T-cell (primary cell): ENCODE measurements around the gene GALNT9. TPM values are rescaled to one million over a fixed set of nuclear protein-coding genes. Genes with fewer than 3 reads are reported as not detected.
"Not testable (repeated sequence)": the region's sequence is repeated elsewhere in the genome, so short reads cannot be mapped to it uniquely, and the experiment has no call there.

Source experiments
- ATAC-seq, 4 experiments: fragments of 200-7000 bp in 3 of 4; fragments of 150-1000 bp in 1 of 4; cut with Tn5 transposase; replicated peaks in 1 of 4; 1 replicate in 3 of 4; 2 replicates in 1 of 4; pipeline ENCODE4 v1.10.0; 2021; ENCODE audit warnings: moderate library complexity in 3 of 4, mild to moderate bottlenecking in 2 of 4, moderate number of reproducible peaks in 1 of 4
- CTCF ChIA-PET, 2 donors: fragments of 300-600 bp; sonication (Branson Sonifier 250); formaldehyde crosslinking; loops; one replicate each; lab custom pipeline; 2022; ENCODE audit warnings: antibody characterized with exemption in 2 of 2; lab: Charles Lee
- POLR2A ChIA-PET, 2 donors: fragments of 300-600 bp; sonication (Branson Sonifier 250); formaldehyde crosslinking; loops; one replicate each; lab custom pipeline; 2022; ENCODE audit warnings: antibody characterized with exemption in 2 of 2; lab: Charles Lee
- DNase-seq, 35 experiments: peaks; one replicate each; pipeline versions ENCODE4 v3.0.0 to v3.0.0-alpha.2; 2013 to 2023
- H3K27ac ChIP-seq: one replicate; pipeline ENCODE4 v1.5.1; 2013; ENCODE audit warnings: low read length
- H3K27me3 ChIP-seq, 2 experiments: replicated peaks in 1 of 2; 1 replicate in 1 of 2; 2 replicates in 1 of 2; pipeline versions ENCODE4 v1.6.1 to v1.7.0; 2013; ENCODE audit warnings: low read length in 1 of 2, mixed read lengths in 1 of 2; ENCODE audit not compliant: control insufficient read depth in 2 of 2, insufficient read depth in 2 of 2; ENCODE audit errors: extremely low read depth in 1 of 2
- H3K36me3 ChIP-seq, 2 donors: 1 replicate in 1 of 2; 2 replicates in 1 of 2; pipeline versions ENCODE4 v1.6.1 to v1.7.0; 2013; ENCODE audit warnings: low read length in 1 of 2; ENCODE audit not compliant: control insufficient read depth in 2 of 2, insufficient read depth in 1 of 2; ENCODE audit errors: extremely low read depth in 1 of 2
- H3K4me1 ChIP-seq, 2 experiments: 1 replicate in 1 of 2; 2 replicates in 1 of 2; pipeline versions ENCODE4 v1.6.1 to v1.7.0; 2013; ENCODE audit warnings: low read length in 2 of 2, mixed read lengths in 1 of 2; ENCODE audit not compliant: insufficient read depth in 2 of 2, control insufficient read depth in 1 of 2; ENCODE audit errors: extremely low read depth in 1 of 2
- H3K4me3 ChIP-seq, 2 donors: 1 replicate in 1 of 2; 2 replicates in 1 of 2; pipeline versions ENCODE4 v1.5.1 to v1.7.0; 2013; ENCODE audit warnings: mild to moderate bottlenecking in 2 of 2, low read length in 1 of 2, moderate library complexity in 1 of 2; ENCODE audit not compliant: control insufficient read depth in 1 of 2; ENCODE audit errors: extremely low read depth in 1 of 2
- H3K9me3 ChIP-seq: 2 replicates; pipeline ENCODE4 v1.7.0; 2013
- H3K27ac Mint-ChIP-seq, 2 donors: one replicate each; pipeline ENCODE4 v1.8.0; 2020 to 2021; ENCODE audit warnings: mild to moderate bottlenecking in 2 of 2, mixed read lengths in 2 of 2
- H3K27me3 Mint-ChIP-seq, 2 donors: one replicate each; pipeline ENCODE4 v1.8.0; 2021 to 2022; ENCODE audit warnings: mixed read lengths in 2 of 2
- H3K36me3 Mint-ChIP-seq: one replicate; pipeline ENCODE4 v1.8.0; 2021; ENCODE audit warnings: mixed read lengths
- H3K4me1 Mint-ChIP-seq, 3 donors: one replicate each; pipeline ENCODE4 v1.8.0; 2020 to 2022; ENCODE audit warnings: mixed read lengths in 3 of 3, mild to moderate bottlenecking in 1 of 3
- H3K4me3 Mint-ChIP-seq, 3 donors: one replicate each; pipeline ENCODE4 v1.8.0; 2020 to 2022; ENCODE audit warnings: mild to moderate bottlenecking in 3 of 3, mixed read lengths in 3 of 3, moderate library complexity in 3 of 3
- H3K9me3 Mint-ChIP-seq, 3 donors: one replicate each; pipeline ENCODE4 v1.8.0; 2020 to 2022; ENCODE audit warnings: mixed read lengths in 3 of 3
- WGBS: methylation state at CpG from one replicate; pipeline ENCODE4 v1.1.5; 2013; ENCODE audit warnings: missing lambda C conversion rate; ENCODE audit not compliant: insufficient coverage; 5-methylcytosine and 5-hydroxymethylcytosine counted together
- total RNA-seq, 35 experiments: library from RNA in 6 of 35; stranded (reverse) in 6 of 35; fragments of 120-200 nt in 1 of 35; gene quantifications; one replicate each; pipeline versions ENCODE4 v1.2.1 to v1.2.4 and lab custom pipeline; 2013 to 2026

GALNT9 gene
- total RNA-seq, 5 donors from 2014 or later (not counting 1 experiment from before 2014, with no cell fraction given): 0.72 TPM; not detected in 4

DNA sequence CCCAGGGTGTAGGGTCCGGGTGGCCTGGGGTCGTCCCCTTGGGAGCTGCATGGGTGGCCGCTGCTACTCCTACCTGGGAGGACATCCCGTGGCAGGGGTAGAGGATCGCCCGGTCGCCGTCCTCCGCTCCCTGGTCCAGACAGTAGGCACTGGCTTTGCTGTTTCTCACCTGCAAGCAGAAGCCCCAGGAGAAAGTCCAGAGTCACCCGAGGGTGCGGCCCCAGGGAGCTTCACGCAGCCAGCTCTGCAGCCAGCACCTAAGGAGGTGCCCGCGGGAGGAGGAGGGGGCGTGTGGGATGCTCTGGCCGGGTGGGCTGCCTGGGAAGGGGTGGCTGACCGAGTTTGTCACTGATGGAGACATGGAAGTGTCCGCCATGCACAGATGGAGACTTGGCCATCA lies 130.3 kb downstream of the GALNT9 start:
- H3K4me3 ChIP-seq: no peak overlapping the region
- ChIA-PET POLR2A (no interaction called here), CTCF (interaction anchor here in 1 of 2 donors (0.5 kb wide), 1 partner anchor 325 kb away, joined by 3 read pairs; no protein-coding TSS in a partner anchor)
- Mint-ChIP-seq H3K9me3 (peaks cover 0 to 3% (median 2%) of the 10 kb centered on the region in 3 donors), H3K36me3 (peaks cover 3% of the 10 kb centered on the region), H3K27me3 (peaks cover 3 to 9% of the 10 kb centered on the region in 2 donors), H3K4me1 (peaks cover 0 to 2% (median 0%) of the 10 kb centered on the region in 3 donors), H3K27ac (no peak overlapping the region), H3K4me3 (no peak overlapping the region)
- H3K27me3 ChIP-seq: peaks cover 1 to 24% of the 10 kb centered on the region in 2 experiments
- H3K36me3 ChIP-seq: no peaks in the 10 kb centered on the region
- DNase-seq: no peak
- H3K4me1 ChIP-seq: no peaks in the 10 kb centered on the region
- ATAC-seq: no peak
- no peaks in the 10 kb centered on the region for H3K9me3 ChIP-seq
- H3K27ac ChIP-seq: no peak overlapping the region
- WGBS: 86% methylated on average over 18 of the region's 18 CpGs

GRCh38 chr12:132197581-132198354 lies 131.6 kb downstream of the GALNT9 start:
- ChIA-PET POLR2A (no interaction called here), CTCF (no interaction called here)
- Mint-ChIP-seq H3K36me3 (peaks cover 7% of the 10 kb centered on the region), H3K4me1 (no peaks in the 10 kb centered on the region), H3K27ac (no peak overlapping the region), H3K9me3 (peaks cover 0 to 10% (median 8%) of the 10 kb centered on the region in 3 donors), H3K27me3 (peaks cover 0 to 5% of the 10 kb centered on the region in 2 donors), H3K4me3 (no peak overlapping the region)
- no peaks in the 10 kb centered on the region for H3K4me1 ChIP-seq
- no peak for DNase-seq
- no peaks in the 10 kb centered on the region for H3K9me3 ChIP-seq
- peaks cover 0 to 11% of the 10 kb centered on the region in 2 experiments for H3K27me3 ChIP-seq
- no peaks in the 10 kb centered on the region for H3K36me3 ChIP-seq
- H3K4me3 ChIP-seq: no peak overlapping the region
- 88% methylated on average over 36 of the region's 44 CpGs for WGBS
- no peak overlapping the region for H3K27ac ChIP-seq
- ATAC-seq: no peak

DNA sequence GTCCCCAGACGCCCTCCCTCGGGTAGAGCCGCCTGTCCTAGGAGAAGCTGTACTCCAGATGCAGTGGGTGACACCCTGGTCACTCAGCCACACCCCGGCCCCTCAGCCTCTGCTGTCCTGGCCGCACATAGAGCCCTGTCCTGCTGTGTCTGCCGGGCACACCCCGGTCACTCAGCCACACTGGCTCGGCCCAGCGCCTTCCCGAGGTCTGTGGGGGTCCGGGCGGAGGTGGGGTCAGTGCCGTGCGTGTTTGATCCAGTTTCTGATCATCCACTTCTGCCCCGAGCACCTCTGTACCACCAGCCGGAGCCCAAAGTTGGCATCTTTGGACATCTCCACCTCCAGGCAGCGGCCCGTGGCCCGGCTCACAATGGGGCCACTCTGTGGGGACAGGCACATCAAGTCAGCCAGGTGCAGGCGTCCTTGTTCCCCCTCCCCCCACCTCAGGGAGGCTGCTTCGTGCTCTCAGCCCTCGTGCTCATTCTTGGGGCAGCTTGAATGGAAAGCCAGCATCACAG lies 132.5 kb downstream of the GALNT9 start:
- Mint-ChIP-seq H3K9me3 (peaks cover 0 to 10% (median 8%) of the 10 kb centered on the region in 3 donors), H3K27me3 (no peaks in the 10 kb centered on the region), H3K27ac (no peak overlapping the region), H3K4me1 (no peaks in the 10 kb centered on the region), H3K4me3 (no peak overlapping the region), H3K36me3 (peaks cover 7% of the 10 kb centered on the region)
- CTCF ChIA-PET: no interaction called here
- Histone ChIP-seq H3K27me3 (peaks cover 0 to 4% of the 10 kb centered on the region in 2 experiments), H3K27ac (no peak overlapping the region), H3K4me3 (no peak overlapping the region), H3K36me3 (no peaks in the 10 kb centered on the region), H3K9me3 (no peaks in the 10 kb centered on the region), H3K4me1 (no peaks in the 10 kb centered on the region)
- no peak for DNase-seq
- no peak for ATAC-seq
- POLR2A ChIA-PET: no interaction called here
- WGBS: 87% methylated on average over 18 of the region's 22 CpGs

- DNase-seq: no peak
- Histone ChIP-seq H3K4me3 (no peak overlapping the region), H3K27ac (no peak overlapping the region), H3K4me1 (peaks cover 0 to under 1% of the 10 kb centered on the region in 2 experiments), H3K36me3 (no peaks in the 10 kb centered on the region), H3K27me3 (peaks cover 0 to 4% of the 10 kb centered on the region in 2 experiments), H3K9me3 (no peaks in the 10 kb centered on the region)
- peaks cover 0 to 2% (median 1%) of the 10 kb centered on the region in 3 donors for H3K4me1 Mint-ChIP-seq
- ChIA-PET POLR2A (interaction anchor here in 1 of 2 donors (0.7 kb wide), 1 partner anchor 32 kb away, joined by 3 read pairs; no protein-coding TSS in a partner anchor), CTCF (no interaction called here)
- peaks cover 0 to 10% (median 8%) of the 10 kb centered on the region in 3 donors for H3K9me3 Mint-ChIP-seq
- no peaks in the 10 kb centered on the region for H3K27me3 Mint-ChIP-seq
- 74% methylated on average over 29 of the region's 32 CpGs for WGBS
- H3K36me3 Mint-ChIP-seq: peaks cover 7% of the 10 kb centered on the region
- no peak for ATAC-seq
- H3K4me3 Mint-ChIP-seq: no peak overlapping the region
- H3K27ac Mint-ChIP-seq: no peak overlapping the region
Measured at GRCh38 chr12:132196038-132196872, 133.1 kb downstream of the GALNT9 start.

- CTCF ChIA-PET, DNase-seq, ATAC-seq, H3K27me3 Mint-ChIP-seq, H3K36me3 Mint-ChIP-seq, H3K36me3 ChIP-seq, H3K4me3 Mint-ChIP-seq, H3K27me3 ChIP-seq, H3K9me3 ChIP-seq, H3K27ac Mint-ChIP-seq, H3K27ac ChIP-seq, H3K4me3 ChIP-seq: not testable (repeated sequence)
- H3K4me1 ChIP-seq: peaks cover 0 to 10% of the 10 kb centered on the region in 2 experiments
- WGBS: 95% methylated on average over 9 of the region's 12 CpGs
- POLR2A ChIA-PET: interaction anchor here in 1 of 2 donors (0.7 kb wide), 1 partner anchor 31 kb away, joined by 3 read pairs; no protein-coding TSS in a partner anchor
- peaks cover 0 to 10% (median 8%) of the 10 kb centered on the region in 3 donors for H3K9me3 Mint-ChIP-seq
- peaks cover 0 to 11% (median 9%) of the 10 kb centered on the region in 3 donors for H3K4me1 Mint-ChIP-seq
Measured at GRCh38 chr12:132195242-132195641, 134.1 kb downstream of the GALNT9 start.

DNA sequence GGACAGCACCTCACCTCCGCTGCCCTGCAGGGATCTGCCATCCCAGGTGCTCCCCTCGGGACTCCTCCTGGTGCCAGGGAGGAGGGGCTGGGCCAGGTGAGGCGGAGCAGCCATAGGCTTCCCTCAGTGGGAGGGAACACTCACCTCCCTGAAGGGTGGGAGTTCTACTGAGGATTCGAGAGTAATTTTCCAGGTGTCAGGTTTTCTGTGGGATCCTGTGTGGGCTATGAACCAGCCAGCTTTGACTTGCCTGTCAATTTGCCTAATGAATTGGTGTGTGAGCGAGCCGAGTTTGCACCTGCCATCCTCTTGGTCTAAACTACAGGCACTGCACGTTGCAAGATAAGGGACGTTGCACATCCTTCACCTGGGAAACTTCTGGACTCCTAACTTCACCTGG lies 134.8 kb downstream of the GALNT9 start:
- H3K4me1 ChIP-seq: peaks cover 0 to 13% of the 10 kb centered on the region in 2 experiments
- H3K36me3 Mint-ChIP-seq: peaks cover 7% of the 10 kb centered on the region
- peaks cover 0 to 2% of the 10 kb centered on the region in 2 experiments for H3K27me3 ChIP-seq
- ATAC-seq (no peak), DNase-seq (no peak)
- no peaks in the 10 kb centered on the region for H3K36me3 ChIP-seq
- H3K4me1 Mint-ChIP-seq: peaks cover 0 to 15% (median 12%) of the 10 kb centered on the region in 3 donors
- no peak overlapping the region for H3K27ac ChIP-seq
- CTCF ChIA-PET: interaction anchor here in 1 of 2 donors (1.0 kb wide), 1 partner anchor 20 kb away, joined by 3 read pairs; no protein-coding TSS in a partner anchor
- H3K9me3 Mint-ChIP-seq: peaks cover 0 to 10% (median 8%) of the 10 kb centered on the region in 3 donors
- no peak overlapping the region for H3K27ac Mint-ChIP-seq
- 65% methylated on average over 7 of the region's 8 CpGs for WGBS
- H3K4me3 ChIP-seq: no peak overlapping the region
- POLR2A ChIA-PET: no interaction called here
- H3K9me3 ChIP-seq: no peaks in the 10 kb centered on the region
- no peaks in the 10 kb centered on the region for H3K27me3 Mint-ChIP-seq
- H3K4me3 Mint-ChIP-seq: no peak overlapping the region
